T-cell (primary cell): ENCODE data around the gene UBE2G1. TPM values are rescaled to one million over a fixed set of nuclear protein-coding genes. Genes with fewer than 3 reads are reported as not detected.

ENCODE experiments used
- ATAC-seq, 4 experiments: fragments of 200-7000 bp in 3 of 4; fragments of 150-1000 bp in 1 of 4; cut with Tn5 transposase; replicated peaks in 1 of 4; 1 replicate in 3 of 4; 2 replicates in 1 of 4; pipeline ENCODE4 v1.10.0; 2021; ENCODE audit warnings: moderate library complexity in 3 of 4, mild to moderate bottlenecking in 2 of 4, moderate number of reproducible peaks in 1 of 4
- CTCF ChIA-PET, 2 donors: fragments of 300-600 bp; sonication (Branson Sonifier 250); formaldehyde crosslinking; loops; one replicate each; lab custom pipeline; 2022; ENCODE audit warnings: antibody characterized with exemption in 2 of 2; lab: Charles Lee
- POLR2A ChIA-PET, 2 donors: fragments of 300-600 bp; sonication (Branson Sonifier 250); formaldehyde crosslinking; loops; one replicate each; lab custom pipeline; 2022; ENCODE audit warnings: antibody characterized with exemption in 2 of 2; lab: Charles Lee
- DNase-seq, 35 experiments: peaks; one replicate each; pipeline versions ENCODE4 v3.0.0 to v3.0.0-alpha.2; 2013 to 2023
- H3K27ac ChIP-seq: one replicate; pipeline ENCODE4 v1.5.1; 2013; ENCODE audit warnings: low read length
- H3K27me3 ChIP-seq, 2 experiments: replicated peaks in 1 of 2; 1 replicate in 1 of 2; 2 replicates in 1 of 2; pipeline versions ENCODE4 v1.6.1 to v1.7.0; 2013; ENCODE audit warnings: low read length in 1 of 2, mixed read lengths in 1 of 2; ENCODE audit not compliant: control insufficient read depth in 2 of 2, insufficient read depth in 2 of 2; ENCODE audit errors: extremely low read depth in 1 of 2
- H3K36me3 ChIP-seq, 2 donors: 1 replicate in 1 of 2; 2 replicates in 1 of 2; pipeline versions ENCODE4 v1.6.1 to v1.7.0; 2013; ENCODE audit warnings: low read length in 1 of 2; ENCODE audit not compliant: control insufficient read depth in 2 of 2, insufficient read depth in 1 of 2; ENCODE audit errors: extremely low read depth in 1 of 2
- H3K4me1 ChIP-seq, 2 experiments: 1 replicate in 1 of 2; 2 replicates in 1 of 2; pipeline versions ENCODE4 v1.6.1 to v1.7.0; 2013; ENCODE audit warnings: low read length in 2 of 2, mixed read lengths in 1 of 2; ENCODE audit not compliant: insufficient read depth in 2 of 2, control insufficient read depth in 1 of 2; ENCODE audit errors: extremely low read depth in 1 of 2
- H3K4me3 ChIP-seq, 2 donors: 1 replicate in 1 of 2; 2 replicates in 1 of 2; pipeline versions ENCODE4 v1.5.1 to v1.7.0; 2013; ENCODE audit warnings: mild to moderate bottlenecking in 2 of 2, low read length in 1 of 2, moderate library complexity in 1 of 2; ENCODE audit not compliant: control insufficient read depth in 1 of 2; ENCODE audit errors: extremely low read depth in 1 of 2
- H3K9me3 ChIP-seq: 2 replicates; pipeline ENCODE4 v1.7.0; 2013
- H3K27ac Mint-ChIP-seq, 2 donors: one replicate each; pipeline ENCODE4 v1.8.0; 2020 to 2021; ENCODE audit warnings: mild to moderate bottlenecking in 2 of 2, mixed read lengths in 2 of 2
- H3K27me3 Mint-ChIP-seq, 2 donors: one replicate each; pipeline ENCODE4 v1.8.0; 2021 to 2022; ENCODE audit warnings: mixed read lengths in 2 of 2
- H3K36me3 Mint-ChIP-seq: one replicate; pipeline ENCODE4 v1.8.0; 2021; ENCODE audit warnings: mixed read lengths
- H3K4me1 Mint-ChIP-seq, 3 donors: one replicate each; pipeline ENCODE4 v1.8.0; 2020 to 2022; ENCODE audit warnings: mixed read lengths in 3 of 3, mild to moderate bottlenecking in 1 of 3
- H3K4me3 Mint-ChIP-seq, 3 donors: one replicate each; pipeline ENCODE4 v1.8.0; 2020 to 2022; ENCODE audit warnings: mild to moderate bottlenecking in 3 of 3, mixed read lengths in 3 of 3, moderate library complexity in 3 of 3
- H3K9me3 Mint-ChIP-seq, 3 donors: one replicate each; pipeline ENCODE4 v1.8.0; 2020 to 2022; ENCODE audit warnings: mixed read lengths in 3 of 3
- WGBS: methylation state at CpG from one replicate; pipeline ENCODE4 v1.1.5; 2013; ENCODE audit warnings: missing lambda C conversion rate; ENCODE audit not compliant: insufficient coverage; 5-methylcytosine and 5-hydroxymethylcytosine counted together
- total RNA-seq, 35 experiments: library from RNA in 6 of 35; stranded (reverse) in 6 of 35; fragments of 120-200 nt in 1 of 35; gene quantifications; one replicate each; pipeline versions ENCODE4 v1.2.1 to v1.2.4 and lab custom pipeline; 2013 to 2026

The UBE2G1 gene
- total RNA-seq, 5 donors from 2014 or later (not counting 1 experiment from before 2014, with no cell fraction given), result 49.6 to 62.5 (median 56.4) TPM

DNA sequence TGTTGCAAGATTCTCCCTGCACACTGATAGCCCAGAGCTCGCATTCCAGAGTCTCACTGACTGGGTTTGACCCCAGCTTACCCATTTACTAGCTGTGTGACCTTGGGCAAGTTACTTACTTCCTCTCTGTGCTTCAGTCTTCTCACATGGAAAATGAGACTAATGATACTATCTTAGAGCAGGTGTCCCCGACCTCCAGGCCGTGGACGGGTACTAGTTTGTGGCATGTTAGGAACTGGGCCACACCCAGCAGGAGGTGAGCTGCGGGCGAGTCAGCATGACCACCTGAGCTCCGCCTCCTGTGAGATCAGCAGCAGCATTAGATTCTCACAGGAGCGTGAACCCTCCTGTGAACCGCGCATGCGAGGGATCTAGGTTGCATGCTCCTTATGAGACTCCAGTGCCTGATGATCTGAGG, 118.5 kb downstream of the UBE2G1 start:
- no peaks in the 10 kb centered on the region for H3K27me3 ChIP-seq
- 69% methylated on average over 7 of the region's 11 CpGs for WGBS
- Mint-ChIP-seq H3K36me3 (peaks cover 17% of the 10 kb centered on the region), H3K27ac (no peak overlapping the region), H3K4me3 (no peak overlapping the region), H3K27me3 (no peaks in the 10 kb centered on the region), H3K9me3 (no peaks in the 10 kb centered on the region), H3K4me1 (peaks cover 55 to 75% (median 60%) of the 10 kb centered on the region in 3 donors)
- H3K4me1 ChIP-seq, result peaks cover 5% of the 10 kb centered on the region in 2 experiments
- ChIA-PET POLR2A (no interaction called here), CTCF (interaction anchor here in 1 of 2 donors (1.0 to 1.1 kb wide), 2 partner anchors 16 to 29 kb away, joined by 3 read pairs; partner anchors contain the start of gene ANKFY1)
- ATAC-seq (no peak), DNase-seq (no peak)
- peaks cover 0 to 15% of the 10 kb centered on the region in 2 donors for H3K36me3 ChIP-seq
- no peaks in the 10 kb centered on the region for H3K9me3 ChIP-seq
- H3K27ac ChIP-seq, result no peak overlapping the region
- no peak overlapping the region for H3K4me3 ChIP-seq

DNA sequence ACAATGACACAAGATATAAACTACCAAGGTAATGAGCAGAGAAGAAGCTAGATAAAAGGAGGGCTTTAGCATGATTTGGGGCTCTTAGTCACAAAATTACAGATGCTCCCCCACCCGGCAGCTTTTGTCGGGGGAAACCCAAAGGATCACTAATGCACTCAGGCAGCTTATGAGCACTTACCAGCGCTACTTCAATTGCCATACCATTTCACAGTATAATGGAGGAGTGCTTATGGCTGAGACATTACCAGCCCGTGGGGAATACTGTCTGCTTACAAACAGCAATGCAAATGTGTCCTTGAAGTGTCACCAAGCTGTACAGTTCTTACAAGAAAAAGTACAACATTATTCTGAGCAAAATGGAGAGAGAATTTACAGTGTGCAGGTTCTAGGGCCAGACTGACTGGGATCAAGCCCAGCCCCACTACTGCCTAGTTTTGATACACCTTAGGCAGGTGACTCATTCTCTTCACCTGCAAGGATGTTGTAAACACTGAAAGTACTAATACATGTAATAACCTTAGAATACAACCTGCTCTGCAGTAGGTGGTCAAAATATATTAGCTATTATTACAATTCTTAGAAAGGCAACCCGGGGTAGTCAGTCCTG, 119.0 kb downstream of the UBE2G1 start:
- ChIA-PET CTCF (interaction anchor here (0.6 to 1.1 kb wide), 3 partner anchors 17 to 373 kb away, joined by 3 read pairs; partner anchors contain the start of gene ANKFY1 (in 1 of the 2)), POLR2A (no interaction called here)
- no peaks in the 10 kb centered on the region for H3K9me3 ChIP-seq
- no peak overlapping the region for H3K27ac Mint-ChIP-seq
- no peaks in the 10 kb centered on the region for H3K27me3 ChIP-seq
- H3K27me3 Mint-ChIP-seq, result no peaks in the 10 kb centered on the region
- peaks cover 17% of the 10 kb centered on the region for H3K36me3 Mint-ChIP-seq
- peaks cover 53 to 70% (median 56%) of the 10 kb centered on the region in 3 donors for H3K4me1 Mint-ChIP-seq
- no peak for ATAC-seq
- no peak overlapping the region for H3K4me3 ChIP-seq
- H3K27ac ChIP-seq, result no peak overlapping the region
- no peak for DNase-seq
- H3K9me3 Mint-ChIP-seq, result no peaks in the 10 kb centered on the region
- peaks cover 0 to 15% of the 10 kb centered on the region in 2 donors for H3K36me3 ChIP-seq
- peaks cover 5% of the 10 kb centered on the region in 2 experiments for H3K4me1 ChIP-seq
- WGBS, result 100% methylated on average over 1 of the region's 5 CpGs
- H3K4me3 Mint-ChIP-seq, result no peak overlapping the region

DNA sequence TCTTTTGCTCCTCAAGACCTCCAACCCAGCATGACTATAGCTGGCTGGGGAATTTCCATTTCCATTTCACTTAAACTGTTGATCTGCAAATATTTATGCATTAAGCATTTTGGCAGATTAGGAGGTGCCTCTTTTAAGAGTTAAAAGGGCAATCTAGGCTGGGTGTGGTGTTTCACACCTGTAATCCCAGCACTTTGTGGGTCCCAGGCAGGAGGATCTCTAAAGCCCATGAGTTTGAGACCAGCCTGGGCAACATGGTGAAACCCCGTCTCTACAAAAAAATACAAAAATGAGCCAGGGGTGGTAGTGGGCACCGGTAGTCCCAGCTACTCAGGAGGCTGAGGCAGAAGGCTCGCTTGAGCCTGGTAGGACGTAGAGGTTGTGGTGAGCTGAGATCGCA, 119.8 kb downstream of the UBE2G1 start:
- peaks cover 19% of the 10 kb centered on the region for H3K36me3 Mint-ChIP-seq
- no CpG with 5 or more reads among the region's 5 CpGs for WGBS
- Histone ChIP-seq H3K4me3 (no peak overlapping the region), H3K27me3 (no peaks in the 10 kb centered on the region), H3K4me1 (peaks cover 5% of the 10 kb centered on the region in 2 experiments), H3K27ac (no peak overlapping the region), H3K9me3 (no peaks in the 10 kb centered on the region), H3K36me3 (peaks cover 0 to 21% of the 10 kb centered on the region in 2 donors)
- CTCF ChIA-PET, result interaction anchor here (0.5 to 1.1 kb wide), 5 partner anchors 17 to 372 kb away, joined by 3 read pairs; partner anchors contain the start of gene ANKFY1 (in 1 of the 2)
- H3K4me3 Mint-ChIP-seq, result no peak overlapping the region
- no peak for DNase-seq
- POLR2A ChIA-PET, result no interaction called here
- no peak for ATAC-seq
- no peaks in the 10 kb centered on the region for H3K27me3 Mint-ChIP-seq
- peaks cover 51 to 62% (median 51%) of the 10 kb centered on the region in 3 donors for H3K4me1 Mint-ChIP-seq
- no peak overlapping the region for H3K27ac Mint-ChIP-seq
- H3K9me3 Mint-ChIP-seq, result no peaks in the 10 kb centered on the region

DNA sequence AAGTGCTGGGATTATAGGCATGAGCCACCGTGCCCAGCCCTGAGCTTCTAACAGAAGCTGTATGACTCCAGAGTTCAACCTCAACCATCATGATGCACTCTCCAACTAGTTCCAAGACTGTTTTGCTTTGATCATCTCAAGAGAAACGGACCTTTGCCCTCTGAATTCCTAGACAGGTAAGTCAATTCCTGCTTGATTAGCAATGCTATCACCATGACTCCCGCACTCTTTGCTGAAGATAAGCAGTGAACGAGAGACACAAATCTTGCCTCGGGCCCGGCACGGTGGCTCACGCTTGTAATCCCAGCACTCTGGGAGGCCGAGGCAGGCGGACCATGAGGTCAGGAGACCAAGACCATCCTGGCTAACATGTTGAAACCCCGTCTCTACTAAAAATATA, 124.9 kb downstream of the UBE2G1 start:
- Histone ChIP-seq H3K27ac (no peak overlapping the region), H3K36me3 (peaks cover 4 to 37% of the 10 kb centered on the region in 2 donors), H3K27me3 (no peaks in the 10 kb centered on the region), H3K9me3 (no peaks in the 10 kb centered on the region), H3K4me3 (no peak overlapping the region), H3K4me1 (no peaks in the 10 kb centered on the region)
- Mint-ChIP-seq H3K36me3 (peaks cover 22% of the 10 kb centered on the region), H3K4me3 (no peak overlapping the region), H3K9me3 (no peaks in the 10 kb centered on the region), H3K27ac (no peak overlapping the region), H3K4me1 (peaks cover 15 to 21% (median 17%) of the 10 kb centered on the region in 3 donors), H3K27me3 (no peaks in the 10 kb centered on the region)
- ChIA-PET POLR2A (no interaction called here), CTCF (no interaction called here)
- DNase-seq (no peak), ATAC-seq (no peak)
- WGBS, result 94% methylated on average over 6 of the region's 11 CpGs

DNA sequence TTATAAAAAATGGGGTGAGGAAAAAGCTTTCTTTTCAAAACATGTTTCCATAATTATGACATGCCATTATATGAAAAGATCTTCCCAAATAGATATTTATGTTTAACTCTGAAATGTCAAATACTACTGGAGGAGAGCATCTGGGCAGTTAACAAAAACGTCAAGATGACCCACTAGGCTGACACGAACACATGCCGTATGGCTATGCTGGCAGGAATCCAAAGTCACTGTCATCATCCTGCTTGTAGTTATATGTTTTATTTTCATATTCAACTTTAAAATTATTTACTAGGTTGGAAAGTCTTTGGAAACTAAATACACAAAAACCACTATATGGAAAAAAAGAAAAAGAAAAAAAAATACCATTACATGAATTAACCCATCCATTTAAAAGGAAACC, 130.0 kb downstream of the UBE2G1 start:
- CTCF ChIA-PET, result no interaction called here
- POLR2A ChIA-PET, result no interaction called here

DNA sequence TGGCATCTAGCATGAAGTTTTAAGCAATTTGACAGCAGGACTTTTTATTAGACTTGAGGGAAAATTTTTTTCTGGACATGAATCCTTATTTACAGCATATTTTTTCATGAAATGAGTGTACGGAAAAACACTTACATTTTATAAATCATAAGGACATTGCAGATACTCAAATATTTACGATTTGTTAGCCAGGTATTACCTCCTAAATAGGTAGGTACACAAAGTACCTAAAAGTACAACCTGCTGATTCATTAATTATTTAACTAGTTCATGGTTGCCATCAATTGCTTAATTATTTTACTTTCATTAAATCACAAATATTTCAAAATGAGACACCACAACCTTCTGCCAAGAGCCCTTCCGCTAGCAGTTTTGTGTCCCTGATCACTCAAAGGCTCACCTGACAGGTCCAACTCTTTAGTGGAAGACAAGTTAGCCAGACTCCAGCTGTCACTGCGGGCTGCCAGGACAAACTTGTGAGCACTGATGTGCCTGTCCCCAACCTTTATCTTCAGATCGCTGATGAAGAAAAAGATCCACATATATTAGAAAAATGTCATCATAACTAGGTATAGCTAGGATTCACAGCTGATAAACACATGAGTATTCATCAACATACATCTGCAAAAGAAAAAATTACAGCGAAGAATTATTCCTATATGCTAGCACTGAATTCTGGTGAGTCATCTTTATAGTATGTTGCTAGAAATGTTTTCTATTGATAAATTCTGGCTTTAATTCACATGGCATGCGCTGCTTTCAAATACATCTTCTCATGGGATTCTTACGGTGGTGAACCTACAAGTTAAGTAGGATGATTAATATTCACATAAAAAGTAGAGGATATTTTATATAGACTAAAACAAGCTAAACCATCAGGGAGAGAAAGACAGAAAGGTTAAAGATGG, 130.8 kb downstream of the UBE2G1 start:
- DNase-seq, result no peak
- POLR2A ChIA-PET, result no interaction called here
- CTCF ChIA-PET, result interaction anchor here in 1 of 2 donors (0.6 kb wide), 1 partner anchor 139 kb away, joined by 4 read pairs; no protein-coding TSS in a partner anchor
- Histone ChIP-seq H3K4me1 (peaks cover 2 to 4% of the 10 kb centered on the region in 2 experiments), H3K4me3 (no peak overlapping the region), H3K27ac (no peak overlapping the region), H3K27me3 (no peaks in the 10 kb centered on the region), H3K9me3 (no peaks in the 10 kb centered on the region), H3K36me3 (peaks cover 4 to 49% of the 10 kb centered on the region in 2 donors)
- Mint-ChIP-seq H3K27me3 (no peaks in the 10 kb centered on the region), H3K36me3 (peaks cover 28% of the 10 kb centered on the region), H3K4me1 (peaks cover 18 to 23% (median 23%) of the 10 kb centered on the region in 3 donors), H3K9me3 (no peaks in the 10 kb centered on the region), H3K4me3 (no peak overlapping the region), H3K27ac (no peak overlapping the region)
- no peak for ATAC-seq
- WGBS, result 93% methylated on average over 2 of the region's 8 CpGs

More for the DNA sequence above, 130.0 kb downstream of the UBE2G1 start:
- H3K27me3 ChIP-seq, result no peaks in the 10 kb centered on the region
- H3K4me1 Mint-ChIP-seq, result peaks cover 20 to 23% (median 21%) of the 10 kb centered on the region in 3 donors
- no peak overlapping the region for H3K4me3 Mint-ChIP-seq
- H3K9me3 ChIP-seq, result no peaks in the 10 kb centered on the region
- H3K36me3 ChIP-seq, result peaks cover 4 to 50% of the 10 kb centered on the region in 2 donors
- ATAC-seq (no peak), DNase-seq (no peak)
- H3K27ac Mint-ChIP-seq, result no peak overlapping the region
- peaks cover 27% of the 10 kb centered on the region for H3K36me3 Mint-ChIP-seq
- peaks cover 2 to 4% of the 10 kb centered on the region in 2 experiments for H3K4me1 ChIP-seq
- WGBS, result no CpG with 5 or more reads among the region's 3 CpGs
- no peaks in the 10 kb centered on the region for H3K27me3 Mint-ChIP-seq
- no peaks in the 10 kb centered on the region for H3K9me3 Mint-ChIP-seq
- no peak overlapping the region for H3K27ac ChIP-seq
- no peak overlapping the region for H3K4me3 ChIP-seq
